Renal cortical epithelial cell (primary cell): ENCODE data around the gene RDH11. TPM values are rescaled to one million over a fixed set of nuclear protein-coding genes. Genes with fewer than 3 reads are reported as not detected.
"Not testable (repeated sequence)": the region's sequence is repeated elsewhere in the genome, so short reads cannot be mapped to it uniquely, and the experiment has no call there.

Experiments
- DNase-seq: peaks from one replicate; pipeline ENCODE4 v3.0.0-alpha.2; 2011; ENCODE audit warnings: low read depth
- total RNA-seq: library from RNA; depleted of rRNA; stranded (reverse); fragments of >200 nt; gene quantifications from 2 replicates; pipeline ENCODE4 v1.2.3, GENCODE V29; 2014

Gene RDH11
- total RNA-seq, 1 donor from 2014 or later = 138 TPM

GRCh38 chr14:67704484-67705089 is 9.0 kb upstream of the RDH11 start:
- peak; percentile 65 for DNase-seq

GRCh38 chr14:67703997-67704396 is 8.4 kb upstream of the RDH11 start:
- no peak for DNase-seq

- DNase-seq = not testable (repeated sequence)
Measured at GRCh38 chr14:67701492-67701891, 5.9 kb upstream of the RDH11 start, which contains the start of gene RDH12. TSS of gene RDH12 (plus strand) at chr14:67701886. CDS start at chr14:67722643, 20,757 bp downstream.

GRCh38 chr14:67698179-67698578 is 2.6 kb upstream of the RDH11 start:
- DNase-seq = no peak

- no peak for DNase-seq
Measured at GRCh38 chr14:67697006-67697405, 1.4 kb upstream of the RDH11 start.

- peak; percentile 97 for DNase-seq
Measured at GRCh38 chr14:67694791-67695393, 672 bp downstream of the RDH11 start.

GRCh38 chr14:67690011-67690410 is 5.6 kb downstream of the RDH11 start:
- no peak for DNase-seq

- peak; percentile 93 for DNase-seq
Measured at GRCh38 chr14:67683842-67684241, 11.7 kb downstream of the RDH11 start.

- no peak for DNase-seq
Measured at GRCh38 chr14:67680941-67681340, 14.6 kb downstream of the RDH11 start.

GRCh38 chr14:67680121-67680602 is 15.4 kb downstream of the RDH11 start:
- peak; percentile 77 for DNase-seq

- no peak for DNase-seq
Measured at GRCh38 chr14:67679006-67679405, 16.6 kb downstream of the RDH11 start.

GRCh38 chr14:67675219-67675582 is 20.4 kb downstream of the RDH11 start:
- no peak for DNase-seq

GRCh38 chr14:67674480-67675218 is 20.9 kb downstream of the RDH11 start, which contains the start of gene VTI1B:
TSS of gene VTI1B (minus strand) at chr14:67674632. CDS start at chr14:67674489, 143 bp downstream.
- peak; percentile 44 for DNase-seq

- DNase-seq = peak; percentile 32
Measured at GRCh38 chr14:67674139-67674479, 21.5 kb downstream of the RDH11 start.

- no peak for DNase-seq
Measured at GRCh38 chr14:67673451-67673850, 22.1 kb downstream of the RDH11 start.

- DNase-seq = no peak
Measured at GRCh38 chr14:67668559-67668958, 27.0 kb downstream of the RDH11 start.

GRCh38 chr14:67666750-67667449 is 28.7 kb downstream of the RDH11 start:
- DNase-seq = peak; percentile 70

GRCh38 chr14:67665868-67666267 is 29.7 kb downstream of the RDH11 start:
- no peak for DNase-seq

GRCh38 chr14:67663633-67664032 is 31.9 kb downstream of the RDH11 start:
- DNase-seq = no peak

- no peak for DNase-seq
Measured at GRCh38 chr14:67653651-67654280, 41.8 kb downstream of the RDH11 start.

- DNase-seq = no peak
Measured at GRCh38 chr14:67652189-67652588, 43.4 kb downstream of the RDH11 start.

GRCh38 chr14:67650694-67651093 is 44.9 kb downstream of the RDH11 start:
- DNase-seq = peak; percentile 78
